Calu3 (cell line): ENCODE results near the gene MN1. TPM values are rescaled to one million over a fixed set of nuclear protein-coding genes. Genes with fewer than 3 reads are reported as not detected.

Experiments used
- BruUV-seq: library from RNA; stranded (reverse); fragments of 400-500 nt; replicated peaks from 2 replicates; lab custom pipeline; 2021; lab: Mats Ljungman, UMichigan
- CTCF ChIA-PET: fragments of 300-600 bp; sonication (Branson Sonifier 250); formaldehyde crosslinking; loops from one replicate; lab custom pipeline; 2022; ENCODE audit warnings: antibody characterized with exemption; lab: Charles Lee
- DNase-seq: peaks from one replicate; pipeline ENCODE4 v3.0.0; 2022
- H3K27ac Mint-ChIP-seq: one replicate; pipeline ENCODE4 v1.8.0; 2022; ENCODE audit warnings: mixed read lengths; ENCODE audit not compliant: unreplicated experiment
- H3K27me3 Mint-ChIP-seq: one replicate; pipeline ENCODE4 v1.8.0; 2022; ENCODE audit warnings: mixed read lengths; ENCODE audit not compliant: unreplicated experiment
- H3K36me3 Mint-ChIP-seq: one replicate; pipeline ENCODE4 v1.8.0; 2022; ENCODE audit warnings: mild to moderate bottlenecking, moderate library complexity, mixed read lengths; ENCODE audit not compliant: insufficient read depth, unreplicated experiment
- H3K4me1 Mint-ChIP-seq: one replicate; pipeline ENCODE4 v1.8.0; 2022; ENCODE audit warnings: mild to moderate bottlenecking, low read depth, mixed read lengths; ENCODE audit not compliant: unreplicated experiment
- H3K4me3 Mint-ChIP-seq: one replicate; pipeline ENCODE4 v1.8.0; 2022; ENCODE audit warnings: mild to moderate bottlenecking, low read depth, moderate library complexity, mixed read lengths; ENCODE audit not compliant: unreplicated experiment
- H3K9me3 Mint-ChIP-seq: one replicate; pipeline ENCODE4 v1.8.0; 2022; ENCODE audit warnings: low read depth, mixed read lengths; ENCODE audit not compliant: unreplicated experiment
- intact Hi-C: fragments of 100-400 bp; cut with micrococcal nuclease; formaldehyde crosslinking; loops from one replicate; pipeline ENCODE4 v1.10.0; 2022; ENCODE audit not compliant: unreplicated experiment
- total RNA-seq: library from RNA; stranded (reverse); gene quantifications from 2 replicates; pipeline ENCODE4 v1.2.3, GENCODE V29; 2022
- TF ChIP-seq, protein P1 (sequence below): fragments of 200-600 bp; IDR thresholded peaks from one replicate; pipeline ENCODE4 v1.8.0; 2022; ENCODE audit warnings: antibody characterized with exemption; ENCODE audit not compliant: unreplicated experiment

Gene MN1
- total RNA-seq, 1 experiment from 2014 or later: 2.3 TPM

DNA sequence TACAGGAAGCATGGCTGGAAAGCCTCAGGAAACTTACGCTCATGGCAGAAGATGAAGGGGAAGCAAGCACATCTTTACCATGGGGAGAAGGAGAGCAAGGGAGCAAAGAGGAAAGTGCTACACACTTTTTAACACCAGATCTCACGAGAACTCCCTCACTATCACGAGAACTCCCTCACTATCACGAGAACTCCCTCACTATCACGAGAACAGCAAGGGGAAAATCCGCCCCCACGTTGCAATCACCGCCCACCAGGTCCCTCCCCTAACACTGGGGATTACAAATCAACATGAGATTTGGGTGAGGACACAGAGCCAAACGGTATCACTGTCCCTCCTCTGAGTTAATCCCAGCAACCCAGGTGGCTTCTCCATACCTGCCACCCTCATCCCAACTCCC lies 84.5 kb downstream of the MN1 start:
- DNase-seq: no peak
- peaks cover 19% of the 10 kb centered on the region for H3K4me1 Mint-ChIP-seq
- TF ChIP-seq, protein P1, sequence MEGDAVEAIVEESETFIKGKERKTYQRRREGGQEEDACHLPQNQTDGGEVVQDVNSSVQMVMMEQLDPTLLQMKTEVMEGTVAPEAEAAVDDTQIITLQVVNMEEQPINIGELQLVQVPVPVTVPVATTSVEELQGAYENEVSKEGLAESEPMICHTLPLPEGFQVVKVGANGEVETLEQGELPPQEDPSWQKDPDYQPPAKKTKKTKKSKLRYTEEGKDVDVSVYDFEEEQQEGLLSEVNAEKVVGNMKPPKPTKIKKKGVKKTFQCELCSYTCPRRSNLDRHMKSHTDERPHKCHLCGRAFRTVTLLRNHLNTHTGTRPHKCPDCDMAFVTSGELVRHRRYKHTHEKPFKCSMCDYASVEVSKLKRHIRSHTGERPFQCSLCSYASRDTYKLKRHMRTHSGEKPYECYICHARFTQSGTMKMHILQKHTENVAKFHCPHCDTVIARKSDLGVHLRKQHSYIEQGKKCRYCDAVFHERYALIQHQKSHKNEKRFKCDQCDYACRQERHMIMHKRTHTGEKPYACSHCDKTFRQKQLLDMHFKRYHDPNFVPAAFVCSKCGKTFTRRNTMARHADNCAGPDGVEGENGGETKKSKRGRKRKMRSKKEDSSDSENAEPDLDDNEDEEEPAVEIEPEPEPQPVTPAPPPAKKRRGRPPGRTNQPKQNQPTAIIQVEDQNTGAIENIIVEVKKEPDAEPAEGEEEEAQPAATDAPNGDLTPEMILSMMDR: no peak
- BruUV-seq: no TSS peak
- intact Hi-C loops: no loop called here
- CTCF ChIA-PET: no interaction called here
- H3K27me3 Mint-ChIP-seq: no peaks in the 10 kb centered on the region
- no peaks in the 10 kb centered on the region for H3K9me3 Mint-ChIP-seq
- H3K27ac Mint-ChIP-seq: no peak overlapping the region
- peaks cover 7% of the 10 kb centered on the region for H3K36me3 Mint-ChIP-seq
- H3K4me3 Mint-ChIP-seq: no peak overlapping the region

DNA sequence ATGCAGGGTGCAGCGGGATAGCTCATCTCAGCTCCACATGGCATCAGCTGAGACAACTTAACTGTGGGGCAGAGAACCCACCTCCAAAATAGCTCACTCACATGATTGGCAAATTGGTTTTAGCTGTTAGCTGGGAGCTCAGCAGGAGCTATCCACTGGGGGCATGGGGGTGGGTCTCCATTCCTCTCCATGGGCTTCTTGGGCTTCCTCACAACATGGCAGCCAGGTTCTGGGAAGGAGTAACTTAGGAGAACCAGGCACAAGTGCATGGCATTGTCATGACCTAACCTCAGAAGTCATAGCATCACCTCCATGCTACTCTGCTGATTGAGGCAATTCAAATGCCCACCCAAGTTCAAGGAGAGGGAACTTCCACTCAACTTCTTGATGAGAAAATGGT lies 85.5 kb downstream of the MN1 start:
- DNase-seq: no peak
- intact Hi-C loops: no loop called here
- CTCF ChIA-PET: no interaction called here
- H3K27me3 Mint-ChIP-seq: peaks cover 3% of the 10 kb centered on the region
- no peaks in the 10 kb centered on the region for H3K9me3 Mint-ChIP-seq
- BruUV-seq: no TSS peak
- peaks cover 7% of the 10 kb centered on the region for H3K36me3 Mint-ChIP-seq
- TF ChIP-seq, protein P1: no peak
- peaks cover 19% of the 10 kb centered on the region for H3K4me1 Mint-ChIP-seq
- no peak overlapping the region for H3K27ac Mint-ChIP-seq
- H3K4me3 Mint-ChIP-seq: no peak overlapping the region

- peaks cover 7% of the 10 kb centered on the region for H3K36me3 Mint-ChIP-seq
- intact Hi-C loops: no loop called here
- no peak overlapping the region for H3K27ac Mint-ChIP-seq
- peaks cover 13% of the 10 kb centered on the region for H3K27me3 Mint-ChIP-seq
- no peak overlapping the region for H3K4me3 Mint-ChIP-seq
- H3K9me3 Mint-ChIP-seq: no peaks in the 10 kb centered on the region
- no TSS peak for BruUV-seq
- CTCF ChIA-PET: no interaction called here
- peaks cover 19% of the 10 kb centered on the region for H3K4me1 Mint-ChIP-seq
- DNase-seq: no peak
- TF ChIP-seq, protein P1: no peak
These were observed 86.5 kb downstream of the MN1 start for GRCh38 chr22:27715106-27715505.

DNA sequence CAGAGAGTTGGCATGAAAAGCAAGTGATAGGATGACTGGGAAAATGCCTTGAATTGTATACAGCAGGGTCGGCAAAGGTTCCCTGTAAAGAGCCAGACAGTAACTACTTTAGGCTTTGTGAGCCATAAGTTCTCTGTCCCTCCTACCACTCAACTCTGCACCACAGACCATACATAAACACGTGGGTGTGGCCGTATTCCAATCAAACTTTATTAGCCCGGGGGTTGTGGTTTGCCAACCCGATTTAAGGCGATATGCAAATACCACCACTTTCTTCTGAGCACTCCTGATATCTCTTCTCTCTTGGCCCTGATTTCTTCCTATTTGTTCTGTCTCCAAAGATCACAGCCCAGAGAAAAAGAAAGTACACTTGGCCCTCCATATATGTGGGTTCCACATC lies 87.5 kb downstream of the MN1 start:
- CTCF ChIA-PET: interaction anchor here (0.6 kb wide), 1 partner anchor 877 kb away, joined by 3 read pairs; no protein-coding TSS in a partner anchor
- DNase-seq: no peak
- H3K4me1 Mint-ChIP-seq: peaks cover 19% of the 10 kb centered on the region
- BruUV-seq: no TSS peak
- H3K27me3 Mint-ChIP-seq: peaks cover 16% of the 10 kb centered on the region
- TF ChIP-seq, protein P1: no peak
- intact Hi-C loops: no loop called here
- H3K27ac Mint-ChIP-seq: no peak overlapping the region
- no peaks in the 10 kb centered on the region for H3K9me3 Mint-ChIP-seq
- H3K36me3 Mint-ChIP-seq: peaks cover 7% of the 10 kb centered on the region
- no peak overlapping the region for H3K4me3 Mint-ChIP-seq
